ENCODE data around the gene FBXW10B.

GRCh38 chr17:15659236-15659635 is 39.7 kb upstream of the FBXW10B start:
- TF ChIP-seq, protein P1, sequence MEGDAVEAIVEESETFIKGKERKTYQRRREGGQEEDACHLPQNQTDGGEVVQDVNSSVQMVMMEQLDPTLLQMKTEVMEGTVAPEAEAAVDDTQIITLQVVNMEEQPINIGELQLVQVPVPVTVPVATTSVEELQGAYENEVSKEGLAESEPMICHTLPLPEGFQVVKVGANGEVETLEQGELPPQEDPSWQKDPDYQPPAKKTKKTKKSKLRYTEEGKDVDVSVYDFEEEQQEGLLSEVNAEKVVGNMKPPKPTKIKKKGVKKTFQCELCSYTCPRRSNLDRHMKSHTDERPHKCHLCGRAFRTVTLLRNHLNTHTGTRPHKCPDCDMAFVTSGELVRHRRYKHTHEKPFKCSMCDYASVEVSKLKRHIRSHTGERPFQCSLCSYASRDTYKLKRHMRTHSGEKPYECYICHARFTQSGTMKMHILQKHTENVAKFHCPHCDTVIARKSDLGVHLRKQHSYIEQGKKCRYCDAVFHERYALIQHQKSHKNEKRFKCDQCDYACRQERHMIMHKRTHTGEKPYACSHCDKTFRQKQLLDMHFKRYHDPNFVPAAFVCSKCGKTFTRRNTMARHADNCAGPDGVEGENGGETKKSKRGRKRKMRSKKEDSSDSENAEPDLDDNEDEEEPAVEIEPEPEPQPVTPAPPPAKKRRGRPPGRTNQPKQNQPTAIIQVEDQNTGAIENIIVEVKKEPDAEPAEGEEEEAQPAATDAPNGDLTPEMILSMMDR (IDR thresholded peaks at IDR 0.05; ENCODE audit: low read depth, low read length, missing input control) = no peak
- TF ChIP-seq TAF1 (conservative IDR thresholded peaks at IDR 0.05) = no peak

Measured in liver (tissue), 3 donors.